H54 (cell line): ENCODE results near the gene MERTK.
A peak's percentile ranks its signal among the peaks of the same experiment; 100 is the strongest.
"Not testable (repeated sequence)": the region's sequence is repeated elsewhere in the genome, so short reads cannot be mapped to it uniquely, and the experiment has no call there.

ENCODE experiments used
- DNase-seq: peaks from one replicate; pipeline ENCODE4 v3.0.0; 2011; ENCODE audit warnings: low spot score, mixed read lengths; ENCODE audit not compliant: insufficient read length
- FAIRE-seq: peaks from 3 replicates; lab custom pipeline; 2011; peaks lifted over from hg19 to GRCh38; lab: Jason Lieb, UNC
- POLR2A ChIP-seq: IDR thresholded peaks from 2 replicates; pipeline ENCODE4 v1.6.1; 2011; ENCODE audit warnings: low read depth, mild to moderate bottlenecking, low read length

Gene MERTK

GRCh38 chr2:111919794-111920608 lies 21.6 kb downstream of the MERTK start:
- DNase-seq: no peak
- no peak for TF ChIP-seq POLR2A
- FAIRE-seq: no peak

GRCh38 chr2:111923276-111923804 lies 24.9 kb downstream of the MERTK start:
- DNase-seq: no peak
- no peak for TF ChIP-seq POLR2A
- no peak for FAIRE-seq

- FAIRE-seq (no peak), DNase-seq (no peak)
- TF ChIP-seq POLR2A: no peak
Measured at GRCh38 chr2:111924617-111925107, 26.3 kb downstream of the MERTK start.

- no peak for TF ChIP-seq POLR2A
- no peak for FAIRE-seq
- DNase-seq: no peak
Measured at GRCh38 chr2:111927723-111928122, 29.3 kb downstream of the MERTK start.

- no peak for DNase-seq
- FAIRE-seq: no peak
- TF ChIP-seq POLR2A: no peak
Measured at GRCh38 chr2:111930409-111930808, 32.0 kb downstream of the MERTK start.

- TF ChIP-seq POLR2A: no peak
- FAIRE-seq (no peak), DNase-seq (peak; percentile 19)
Measured at GRCh38 chr2:111930875-111931274, 32.5 kb downstream of the MERTK start.

- DNase-seq (no peak), FAIRE-seq (no peak)
- TF ChIP-seq POLR2A: no peak
Measured at GRCh38 chr2:111932841-111933291, 34.5 kb downstream of the MERTK start.

- DNase-seq, FAIRE-seq: not testable (repeated sequence)
Measured at GRCh38 chr2:111933900-111934299, 35.5 kb downstream of the MERTK start.

- no peak for TF ChIP-seq POLR2A
- FAIRE-seq (no peak), DNase-seq (no peak)
Measured at GRCh38 chr2:111936881-111937280, 38.5 kb downstream of the MERTK start.

GRCh38 chr2:111938392-111938791 lies 40.0 kb downstream of the MERTK start:
- DNase-seq (no peak), FAIRE-seq (no peak)
- TF ChIP-seq POLR2A: no peak

GRCh38 chr2:111940333-111941196 lies 42.2 kb downstream of the MERTK start:
- FAIRE-seq (no peak), DNase-seq (no peak)
- TF ChIP-seq POLR2A: no peak

GRCh38 chr2:111941531-111941930 lies 43.1 kb downstream of the MERTK start:
- DNase-seq: no peak
- no peak for TF ChIP-seq POLR2A
- no peak for FAIRE-seq

GRCh38 chr2:111944531-111945210 lies 46.3 kb downstream of the MERTK start:
- no peak for TF ChIP-seq POLR2A
- no peak for DNase-seq
- no peak for FAIRE-seq
